Panc1 (cell line): ENCODE data around the gene ZNF708. TPM values are rescaled to one million over a fixed set of nuclear protein-coding genes. Genes with fewer than 3 reads are reported as not detected.
"Not testable (repeated sequence)": the region's sequence is repeated elsewhere in the genome, so short reads cannot be mapped to it uniquely, and the experiment has no call there.

Experiments used
- ATAC-seq: fragments of 200-7000 bp; cut with Tn5 transposase; 2 replicates; pipeline ENCODE4 v1.9.1; 2020; ENCODE audit warnings: mild to moderate bottlenecking, moderate library complexity
- BruUV-seq: library from RNA; stranded (reverse); fragments of 400-500 nt; replicated peaks from 2 replicates; lab custom pipeline; 2021; lab: Mats Ljungman, UMichigan
- CTCF ChIA-PET: fragments of 300-600 bp; sonication (Branson Sonifier 250); formaldehyde crosslinking; loops from one replicate; lab custom pipeline; 2022; ENCODE audit warnings: antibody characterized with exemption; lab: Charles Lee
- POLR2A ChIA-PET: fragments of 300-600 bp; sonication (Branson Sonifier 250); formaldehyde crosslinking; loops from one replicate; lab custom pipeline; 2022; ENCODE audit warnings: antibody characterized with exemption; lab: Charles Lee
- DNase-seq: peaks from one replicate; pipeline ENCODE4 v3.0.0-alpha.2; 2010; ENCODE audit warnings: low read depth, low spot score
- H3K27ac ChIP-seq: 2 replicates; pipeline ENCODE4 v1.5.1; 2011; ENCODE audit warnings: mild to moderate bottlenecking, low read length, inconsistent platforms
- H3K27me3 ChIP-seq: fragments of 200-500 bp; sonication (Bioruptor generic); 2 replicates; pipeline ENCODE4 v1.6.0; 2014; ENCODE audit warnings: low read length, inconsistent platforms; ENCODE audit not compliant: control insufficient read depth, insufficient read depth
- H3K36me3 ChIP-seq: fragments of 200-500 bp; sonication (Bioruptor generic); 2 replicates; pipeline ENCODE4 v1.5.1; 2014; ENCODE audit warnings: inconsistent platforms, mild to moderate bottlenecking, low read length, moderate library complexity; ENCODE audit not compliant: control insufficient read depth, insufficient read depth
- H3K4me1 ChIP-seq: 2 replicates; pipeline ENCODE4 v1.5.1; 2011; ENCODE audit warnings: inconsistent platforms, mild to moderate bottlenecking, low read length, moderate library complexity; ENCODE audit not compliant: control insufficient read depth, insufficient read depth
- H3K4me3 ChIP-seq, 2 experiments: 2 replicates each; pipeline ENCODE4 v1.5.1; 2011 to 2012; ENCODE audit warnings: low read depth in 2 of 2, low read length in 2 of 2, mild to moderate bottlenecking in 2 of 2, inconsistent platforms in 1 of 2, moderate library complexity in 1 of 2
- H3K9me3 ChIP-seq: fragments of 200-500 bp; sonication (Bioruptor generic); 2 replicates; pipeline ENCODE4 v1.5.1; 2014; ENCODE audit warnings: low read depth, mild to moderate bottlenecking, inconsistent platforms, low read length, moderate library complexity; ENCODE audit not compliant: control insufficient read depth, insufficient read depth
- POLR2AphosphoS5 ChIP-seq: IDR thresholded peaks from 2 replicates; pipeline ENCODE4 v1.6.1; 2012; ENCODE audit warnings: mild to moderate bottlenecking, low read depth, low read length, moderate library complexity
- TCF7L2 ChIP-seq: IDR thresholded peaks from 2 replicates; pipeline ENCODE4 v1.6.1; 2011; ENCODE audit warnings: mild to moderate bottlenecking, low read depth, low read length, inconsistent platforms
- in situ Hi-C: cut with HindIII; loops from 2 replicates; pipeline ENCODE4 v1.10.0; 2016; ENCODE audit warnings: low sequenced_read_pairs, low pct_unique_long_range_greater_than_20kb
- intact Hi-C: fragments of 100-400 bp; cut with micrococcal nuclease; formaldehyde crosslinking; loops from one replicate; pipeline ENCODE4 v1.10.0; 2022; ENCODE audit not compliant: unreplicated experiment
- total RNA-seq: library from RNA; stranded (reverse); gene quantifications from one replicate; pipeline ENCODE4 v1.2.1, GENCODE V29; 2021; ENCODE audit not compliant: unreplicated experiment
- TF ChIP-seq, protein P1 (sequence below), 2 experiments: IDR thresholded peaks; 2 replicates each; pipeline ENCODE4 v1.6.1; 2011 to 2012; ENCODE audit warnings: low read depth in 2 of 2, control low read depth in 1 of 2, low read length in 1 of 2, mild to moderate bottlenecking in 1 of 2, moderate library complexity in 1 of 2; ENCODE audit not compliant: insufficient read depth in 1 of 2
- TF ChIP-seq, protein P2 (sequence below): fragments of 450-650 bp; IDR thresholded peaks from 2 replicates; pipeline ENCODE4 v1.5.1; 2017; ENCODE audit warnings: mild to moderate bottlenecking

ZNF708 gene
- total RNA-seq, 1 experiment from 2014 or later = 8.3 TPM

- Histone ChIP-seq H3K27ac (no peak overlapping the region), H3K36me3 (no peaks in the 10 kb centered on the region), H3K4me3 (no peak overlapping the region), H3K27me3 (no peaks in the 10 kb centered on the region), H3K4me1 (no peaks in the 10 kb centered on the region), H3K9me3 (no peaks in the 10 kb centered on the region)
- in situ Hi-C loops (no loop called here), intact Hi-C loops (no loop called here)
- DNase-seq = no peak
- no peak for ATAC-seq
- ChIA-PET CTCF (no interaction called here), POLR2A (no interaction called here)
- no peak for TF ChIP-seq TCF7L2
- TF ChIP-seq, protein P1, sequence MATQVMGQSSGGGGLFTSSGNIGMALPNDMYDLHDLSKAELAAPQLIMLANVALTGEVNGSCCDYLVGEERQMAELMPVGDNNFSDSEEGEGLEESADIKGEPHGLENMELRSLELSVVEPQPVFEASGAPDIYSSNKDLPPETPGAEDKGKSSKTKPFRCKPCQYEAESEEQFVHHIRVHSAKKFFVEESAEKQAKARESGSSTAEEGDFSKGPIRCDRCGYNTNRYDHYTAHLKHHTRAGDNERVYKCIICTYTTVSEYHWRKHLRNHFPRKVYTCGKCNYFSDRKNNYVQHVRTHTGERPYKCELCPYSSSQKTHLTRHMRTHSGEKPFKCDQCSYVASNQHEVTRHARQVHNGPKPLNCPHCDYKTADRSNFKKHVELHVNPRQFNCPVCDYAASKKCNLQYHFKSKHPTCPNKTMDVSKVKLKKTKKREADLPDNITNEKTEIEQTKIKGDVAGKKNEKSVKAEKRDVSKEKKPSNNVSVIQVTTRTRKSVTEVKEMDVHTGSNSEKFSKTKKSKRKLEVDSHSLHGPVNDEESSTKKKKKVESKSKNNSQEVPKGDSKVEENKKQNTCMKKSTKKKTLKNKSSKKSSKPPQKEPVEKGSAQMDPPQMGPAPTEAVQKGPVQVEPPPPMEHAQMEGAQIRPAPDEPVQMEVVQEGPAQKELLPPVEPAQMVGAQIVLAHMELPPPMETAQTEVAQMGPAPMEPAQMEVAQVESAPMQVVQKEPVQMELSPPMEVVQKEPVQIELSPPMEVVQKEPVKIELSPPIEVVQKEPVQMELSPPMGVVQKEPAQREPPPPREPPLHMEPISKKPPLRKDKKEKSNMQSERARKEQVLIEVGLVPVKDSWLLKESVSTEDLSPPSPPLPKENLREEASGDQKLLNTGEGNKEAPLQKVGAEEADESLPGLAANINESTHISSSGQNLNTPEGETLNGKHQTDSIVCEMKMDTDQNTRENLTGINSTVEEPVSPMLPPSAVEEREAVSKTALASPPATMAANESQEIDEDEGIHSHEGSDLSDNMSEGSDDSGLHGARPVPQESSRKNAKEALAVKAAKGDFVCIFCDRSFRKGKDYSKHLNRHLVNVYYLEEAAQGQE (IDR thresholded peaks at IDR 0.05; ENCODE audit: insufficient read depth in 1 of 2, low read depth in 2 of 2, low read length in 1 of 2) = no peak
- TF ChIP-seq, protein P2, sequence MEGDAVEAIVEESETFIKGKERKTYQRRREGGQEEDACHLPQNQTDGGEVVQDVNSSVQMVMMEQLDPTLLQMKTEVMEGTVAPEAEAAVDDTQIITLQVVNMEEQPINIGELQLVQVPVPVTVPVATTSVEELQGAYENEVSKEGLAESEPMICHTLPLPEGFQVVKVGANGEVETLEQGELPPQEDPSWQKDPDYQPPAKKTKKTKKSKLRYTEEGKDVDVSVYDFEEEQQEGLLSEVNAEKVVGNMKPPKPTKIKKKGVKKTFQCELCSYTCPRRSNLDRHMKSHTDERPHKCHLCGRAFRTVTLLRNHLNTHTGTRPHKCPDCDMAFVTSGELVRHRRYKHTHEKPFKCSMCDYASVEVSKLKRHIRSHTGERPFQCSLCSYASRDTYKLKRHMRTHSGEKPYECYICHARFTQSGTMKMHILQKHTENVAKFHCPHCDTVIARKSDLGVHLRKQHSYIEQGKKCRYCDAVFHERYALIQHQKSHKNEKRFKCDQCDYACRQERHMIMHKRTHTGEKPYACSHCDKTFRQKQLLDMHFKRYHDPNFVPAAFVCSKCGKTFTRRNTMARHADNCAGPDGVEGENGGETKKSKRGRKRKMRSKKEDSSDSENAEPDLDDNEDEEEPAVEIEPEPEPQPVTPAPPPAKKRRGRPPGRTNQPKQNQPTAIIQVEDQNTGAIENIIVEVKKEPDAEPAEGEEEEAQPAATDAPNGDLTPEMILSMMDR = no peak
- BruUV-seq = no TSS peak
Observed at GRCh38 chr19:21314676-21315075, 14.5 kb downstream of the ZNF708 start.

DNA sequence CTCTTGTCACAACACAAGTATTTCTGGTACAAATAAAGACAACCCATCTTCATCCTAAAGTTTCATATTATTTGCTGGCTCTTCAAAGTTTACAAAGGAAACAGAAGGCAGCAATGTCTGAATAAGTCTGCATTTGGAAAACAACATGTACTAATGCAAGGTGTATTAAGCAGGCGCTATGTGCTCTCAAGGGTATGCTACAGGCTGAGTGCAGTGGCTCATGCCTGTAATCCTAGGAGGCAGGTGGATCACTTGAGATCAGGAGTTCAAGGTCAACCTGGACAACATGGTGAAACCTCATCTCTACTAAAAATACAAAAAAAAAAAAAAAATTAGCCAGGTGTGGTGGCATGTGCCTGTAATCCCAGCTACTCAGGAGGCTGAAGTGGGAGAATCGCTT, 16.4 kb downstream of the ZNF708 start:
- H3K4me1 ChIP-seq, POLR2A ChIA-PET, DNase-seq, ATAC-seq, H3K27ac ChIP-seq, H3K4me3 ChIP-seq, H3K36me3 ChIP-seq, in situ Hi-C loops, intact Hi-C loops, H3K27me3 ChIP-seq, H3K9me3 ChIP-seq, CTCF ChIA-PET, BruUV-seq: not testable (repeated sequence)

DNA sequence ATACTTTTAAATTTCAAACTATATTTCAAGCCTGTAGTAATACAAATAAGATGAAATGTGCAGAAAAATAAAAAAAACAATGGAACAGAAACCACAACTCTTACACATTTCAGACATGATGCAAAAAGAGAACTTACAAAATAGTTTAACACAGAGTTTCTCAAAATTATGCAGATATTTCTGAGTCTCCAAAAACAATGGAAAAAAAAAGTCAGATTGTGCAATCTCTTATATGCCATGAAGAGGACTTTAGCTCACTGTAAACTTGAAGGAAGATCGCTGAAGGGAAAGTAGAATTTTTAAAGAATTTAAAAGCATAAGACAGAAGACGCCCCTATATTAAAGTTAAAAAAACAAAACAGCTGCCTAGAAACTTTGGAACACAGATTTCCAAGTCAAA, 20.4 kb downstream of the ZNF708 start:
- Histone ChIP-seq H3K27me3 (no peaks in the 10 kb centered on the region), H3K27ac (no peak overlapping the region), H3K4me1 (no peaks in the 10 kb centered on the region), H3K36me3 (no peaks in the 10 kb centered on the region; the same call in 1 of the 2 replicates), H3K4me3 (no peak overlapping the region), H3K9me3 (no peaks in the 10 kb centered on the region)
- ATAC-seq = no peak
- POLR2A ChIA-PET = no interaction called here
- in situ Hi-C loops (no loop called here), intact Hi-C loops (no loop called here)
- no TSS peak for BruUV-seq
- no peak for DNase-seq
- CTCF ChIA-PET = no interaction called here
- no peak for TF ChIP-seq POLR2AphosphoS5
- TF ChIP-seq, protein P1 (IDR thresholded peaks at IDR 0.05; ENCODE audit: insufficient read depth in 1 of 2, low read depth in 2 of 2, low read length in 1 of 2) = no peak

GRCh38 chr19:21306881-21307479, 22.2 kb downstream of the ZNF708 start:
- ATAC-seq, in situ Hi-C loops, H3K27ac ChIP-seq, DNase-seq, BruUV-seq, H3K4me1 ChIP-seq, H3K9me3 ChIP-seq, CTCF ChIA-PET, H3K27me3 ChIP-seq, POLR2A ChIA-PET, H3K4me3 ChIP-seq, intact Hi-C loops, H3K36me3 ChIP-seq: not testable (repeated sequence)
